Sigmoid colon (tissue), 4 donors: ENCODE results near the gene SKOR1.

Source experiments
- CTCF ChIP-seq, 4 experiments: fragments of 450-650 bp in 3 of 4; fragments of 200-600 bp in 1 of 4; IDR thresholded peaks; one replicate each; pipeline ENCODE4 v1.5.1; 2016 to 2019; ENCODE audit warnings: antibody characterized with exemption in 4 of 4, mild to moderate bottlenecking in 3 of 4, moderate library complexity in 2 of 4
- EP300 ChIP-seq, 4 donors: sonication (generic); formaldehyde crosslinking; IDR thresholded peaks; one replicate each; pipeline ENCODE4 v1.6.1; 2017; ENCODE audit warnings: antibody characterized with exemption in 4 of 4
- POLR2A ChIP-seq, 2 donors: fragments of 450-650 bp; IDR thresholded peaks; one replicate each; pipeline ENCODE4 v1.6.1; 2016; ENCODE audit warnings: antibody characterized with exemption in 2 of 2, mild to moderate bottlenecking in 2 of 2, moderate library complexity in 2 of 2

GRCh38 chr15:67799801-67800205 lies 25.5 kb upstream of the SKOR1 start:
- no peak for TF ChIP-seq CTCF (IDR thresholded peaks at IDR 0.05)
- no peak for TF ChIP-seq EP300 (IDR thresholded peaks at IDR 0.05)
- no peak for TF ChIP-seq POLR2A (IDR thresholded peaks at IDR 0.05)
